ENCODE data around the gene CTIF.

Gene CTIF

DNA sequence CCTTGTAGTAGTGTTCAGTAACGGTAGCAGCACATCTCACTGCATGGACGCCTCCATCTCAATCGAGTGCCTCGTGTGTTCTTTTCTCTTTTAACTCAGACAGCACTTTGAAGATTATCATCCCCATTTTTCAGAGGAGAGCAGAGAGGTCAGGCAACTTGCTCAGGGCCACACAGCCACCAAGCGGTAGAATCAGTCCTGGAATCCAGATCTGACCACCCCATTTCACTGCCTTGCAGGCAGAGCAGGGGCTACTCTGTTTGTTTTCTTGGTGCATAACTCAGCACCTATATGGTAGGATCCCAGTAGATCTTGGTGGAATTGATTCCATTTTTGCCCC, 282.4 kb downstream of the CTIF start:
- H3K4me3 ChIP-seq (ENCODE audit: low read depth, low read length), result no peak overlapping the region
- H3K27me3 ChIP-seq, result no peaks in the 10 kb centered on the region
- TF ChIP-seq CTCF (IDR thresholded peaks at IDR 0.05; ENCODE audit: low read depth, low read length), result no peak
- H3K4me1 ChIP-seq, result no peaks in the 10 kb centered on the region
- no peak for DNase-seq
- H3K9me3 ChIP-seq, result no peaks in the 10 kb centered on the region
- H3K36me3 ChIP-seq, result no peaks in the 10 kb centered on the region; the same call in 1 of the 2 replicates

GRCh38 chr18:48821845-48822244, 283.0 kb downstream of the CTIF start:
- no peaks in the 10 kb centered on the region for H3K9me3 ChIP-seq
- TF ChIP-seq CTCF (IDR thresholded peaks at IDR 0.05; ENCODE audit: low read depth, low read length), result no peak
- no peaks in the 10 kb centered on the region for H3K27me3 ChIP-seq
- H3K4me1 ChIP-seq, result no peaks in the 10 kb centered on the region
- H3K4me3 ChIP-seq (ENCODE audit: low read depth, low read length), result no peak overlapping the region
- H3K36me3 ChIP-seq, result no peaks in the 10 kb centered on the region; the same call in 1 of the 2 replicates
- no peak for DNase-seq

DNA sequence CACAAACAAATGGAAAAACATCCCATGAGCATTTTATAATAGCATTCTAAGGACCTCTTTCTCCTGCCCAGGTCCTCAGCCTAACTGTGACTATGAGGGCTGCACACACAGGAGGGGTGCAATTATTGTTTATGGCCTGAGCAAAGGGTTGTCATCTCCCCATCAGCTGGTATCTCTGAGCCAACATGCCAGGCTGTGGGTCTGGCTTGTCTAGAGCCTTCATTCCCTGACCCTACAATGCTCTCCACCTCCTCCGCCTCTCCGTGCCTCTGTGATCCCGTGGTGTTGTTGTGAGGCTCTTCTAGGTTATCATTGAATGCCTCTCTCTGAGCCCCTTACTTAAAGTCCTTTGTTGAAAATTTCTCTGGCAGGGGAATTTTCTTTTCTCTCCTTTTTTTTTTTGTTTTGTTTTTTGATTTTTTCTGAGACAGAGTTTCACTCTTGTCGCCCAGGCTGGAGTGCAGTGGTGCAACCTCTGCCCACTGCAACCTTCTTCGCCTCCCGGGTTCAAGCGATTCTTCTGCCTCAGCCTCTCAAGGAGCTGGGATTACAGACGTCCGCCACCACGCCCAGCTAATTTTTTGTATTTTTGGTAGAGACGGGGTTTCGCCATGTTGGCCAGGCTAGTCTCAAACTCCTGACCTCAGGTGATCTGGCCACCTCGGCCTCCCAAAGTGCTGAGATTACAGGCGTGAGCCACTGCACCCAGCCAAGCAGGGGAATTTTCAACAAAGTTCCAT, 285.6 kb downstream of the CTIF start:
- peaks cover 9% of the 10 kb centered on the region for H3K4me1 ChIP-seq
- DNase-seq, result no peak
- no peak overlapping the region for H3K4me3 ChIP-seq (ENCODE audit: low read depth, low read length)
- no peak for TF ChIP-seq CTCF (IDR thresholded peaks at IDR 0.05; ENCODE audit: low read depth, low read length)
- H3K9me3 ChIP-seq, result no peaks in the 10 kb centered on the region
- no peaks in the 10 kb centered on the region for H3K27me3 ChIP-seq
- H3K36me3 ChIP-seq, result no peaks in the 10 kb centered on the region; the same call in 1 of the 2 replicates

DNA sequence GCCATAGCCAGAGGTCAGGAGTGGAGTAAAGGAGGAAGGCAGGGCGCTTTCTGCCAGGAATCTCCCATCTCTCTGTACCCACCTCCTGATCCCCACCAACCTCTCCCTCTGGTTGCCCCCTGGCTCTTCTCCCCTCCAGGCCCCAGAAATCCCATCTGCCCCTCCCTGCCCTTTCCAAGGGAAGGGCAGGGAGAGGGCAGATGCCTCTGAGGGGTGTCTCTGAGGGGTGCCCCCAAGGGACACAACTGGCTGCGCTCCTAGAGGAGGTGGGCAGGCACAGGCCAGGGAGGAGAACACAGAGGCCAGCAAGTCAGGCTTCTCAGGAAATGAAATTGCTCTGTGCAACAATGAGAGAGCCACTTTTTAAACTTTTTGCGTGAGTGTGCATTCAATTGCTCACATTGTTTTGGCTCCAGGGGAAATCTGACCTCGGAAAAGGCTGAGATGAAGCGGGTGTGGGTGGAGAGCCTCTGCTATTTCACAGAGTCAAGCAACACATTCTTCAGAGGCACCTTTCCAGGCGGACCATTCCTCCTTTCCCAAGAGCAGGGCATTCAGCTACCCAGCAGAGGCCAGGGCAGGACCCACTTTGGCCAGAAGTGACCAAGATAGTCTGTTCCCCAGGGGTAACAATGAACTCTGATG, 286.4 kb downstream of the CTIF start:
- no peak for DNase-seq
- H3K4me1 ChIP-seq, result peaks cover 15% of the 10 kb centered on the region

GRCh38 chr18:48826271-48826670, 287.4 kb downstream of the CTIF start:
- H3K4me3 ChIP-seq (ENCODE audit: low read depth, low read length), result no peak overlapping the region
- no peaks in the 10 kb centered on the region; the same call in 1 of the 2 replicates for H3K36me3 ChIP-seq
- H3K27me3 ChIP-seq, result no peaks in the 10 kb centered on the region
- no peak for DNase-seq
- no peaks in the 10 kb centered on the region for H3K9me3 ChIP-seq
- peaks cover 15% of the 10 kb centered on the region for H3K4me1 ChIP-seq
- TF ChIP-seq CTCF (IDR thresholded peaks at IDR 0.05; ENCODE audit: low read depth, low read length), result no peak

More for the DNA sequence above, 286.4 kb downstream of the CTIF start:
- no peaks in the 10 kb centered on the region; the same call in 1 of the 2 replicates for H3K36me3 ChIP-seq
- H3K27me3 ChIP-seq, result no peaks in the 10 kb centered on the region
- H3K4me3 ChIP-seq (ENCODE audit: low read depth, low read length), result no peak overlapping the region
- TF ChIP-seq CTCF (IDR thresholded peaks at IDR 0.05; ENCODE audit: low read depth, low read length), result no peak
- no peaks in the 10 kb centered on the region for H3K9me3 ChIP-seq

- no peak for TF ChIP-seq CTCF (IDR thresholded peaks at IDR 0.05; ENCODE audit: low read depth, low read length)
- Histone ChIP-seq H3K4me1 (peaks cover 15% of the 10 kb centered on the region), H3K4me3 (ENCODE audit: low read depth, low read length) (no peak overlapping the region)
Measured at GRCh38 chr18:48826806-48827205, 288.0 kb downstream of the CTIF start.

More at GRCh38 chr18:48826806-48827205, 288.0 kb downstream of the CTIF start:
- no peaks in the 10 kb centered on the region for H3K9me3 ChIP-seq
- H3K27me3 ChIP-seq, result no peaks in the 10 kb centered on the region
- H3K36me3 ChIP-seq, result no peaks in the 10 kb centered on the region
- no peak for DNase-seq

Measured in BE2C (cell line).